Mesenchymal stem cell (in vitro differentiated cells and primary cell): Measurements from ENCODE around the gene FAM111A.
A peak's percentile ranks its signal among the peaks of the same experiment; 100 is the strongest.
"Not testable (repeated sequence)": the region's sequence is repeated elsewhere in the genome, so short reads cannot be mapped to it uniquely, and the experiment has no call there.

Source experiments
- DNase-seq: peaks from one replicate; pipeline ENCODE4 v3.0.0-alpha.2; 2013
- H2AFZ ChIP-seq: one replicate; pipeline ENCODE4 v1.6.1; 2013; ENCODE audit warnings: low read depth, mild to moderate bottlenecking, control low read depth, inconsistent platforms, low read length, moderate library complexity
- H2AK5ac ChIP-seq: 2 replicates; pipeline ENCODE4 v1.6.1; 2013; ENCODE audit warnings: low read length, moderate library complexity, mild to moderate bottlenecking, inconsistent platforms; ENCODE audit not compliant: severe bottlenecking
- H2BK120ac ChIP-seq: one replicate; pipeline ENCODE4 v1.6.1; 2013; ENCODE audit warnings: low read depth, mild to moderate bottlenecking, inconsistent platforms, low read length, moderate library complexity
- H2BK12ac ChIP-seq, 2 experiments: one replicate each; pipeline ENCODE4 v1.6.1; 2013; ENCODE audit warnings: inconsistent platforms in 2 of 2, low read length in 2 of 2, mild to moderate bottlenecking in 2 of 2, moderate library complexity in 2 of 2, control low read depth in 1 of 2
- H2BK15ac ChIP-seq: one replicate; pipeline ENCODE4 v1.6.1; 2013; ENCODE audit warnings: mild to moderate bottlenecking, low read depth, inconsistent platforms; ENCODE audit not compliant: poor library complexity, severe bottlenecking
- H2BK5ac ChIP-seq: 2 replicates; pipeline ENCODE4 v1.6.1; 2013; ENCODE audit warnings: low read depth, mild to moderate bottlenecking, low read length, control low read depth, inconsistent platforms; ENCODE audit not compliant: poor library complexity, severe bottlenecking
- H3K14ac ChIP-seq, 2 experiments: one replicate each; pipeline ENCODE4 v1.6.1; 2013; ENCODE audit warnings: inconsistent platforms in 2 of 2, low read length in 2 of 2, control low read depth in 1 of 2, mild to moderate bottlenecking in 1 of 2, moderate library complexity in 1 of 2
- H3K18ac ChIP-seq, 2 experiments: one replicate each; pipeline ENCODE4 v1.6.1; 2013; ENCODE audit warnings: inconsistent platforms in 2 of 2, low read length in 2 of 2, control low read depth in 1 of 2, low read depth in 1 of 2, mild to moderate bottlenecking in 1 of 2
- H3K23ac ChIP-seq, 2 experiments: one replicate each; pipeline ENCODE4 v1.6.1; 2013; ENCODE audit warnings: inconsistent platforms in 2 of 2, low read length in 2 of 2, mild to moderate bottlenecking in 2 of 2, moderate library complexity in 2 of 2, control low read depth in 1 of 2
- H3K27ac ChIP-seq: 2 replicates; pipeline ENCODE4 v1.5.1; 2013; ENCODE audit warnings: mild to moderate bottlenecking, moderate library complexity, low read length, control low read depth, inconsistent platforms; ENCODE audit not compliant: poor library complexity, severe bottlenecking
- H3K27me3 ChIP-seq, 2 experiments: 2 replicates each; pipeline versions ENCODE4 v1.6.1 to v1.7.0; 2013; ENCODE audit warnings: low read length in 2 of 2, mild to moderate bottlenecking in 2 of 2, moderate library complexity in 2 of 2, control low read depth in 1 of 2, inconsistent platforms in 1 of 2; ENCODE audit not compliant: control insufficient read depth in 1 of 2, insufficient read depth in 1 of 2
- H3K36me3 ChIP-seq, 2 experiments: 2 replicates each; pipeline versions ENCODE4 v1.6.1 to v1.7.0; 2013; ENCODE audit warnings: low read length in 2 of 2, control low read depth in 1 of 2, inconsistent platforms in 1 of 2, low read depth in 1 of 2, mild to moderate bottlenecking in 1 of 2; ENCODE audit not compliant: insufficient read depth in 2 of 2, control insufficient read depth in 1 of 2
- H3K4ac ChIP-seq, 2 experiments: one replicate each; pipeline ENCODE4 v1.6.1; 2013; ENCODE audit warnings: inconsistent platforms in 2 of 2, low read length in 2 of 2, mild to moderate bottlenecking in 2 of 2, moderate library complexity in 2 of 2, control low read depth in 1 of 2, low read depth in 1 of 2
- H3K4me1 ChIP-seq: 2 replicates; pipeline ENCODE4 v1.6.1; 2013; ENCODE audit warnings: low read depth, low read length, control low read depth; ENCODE audit not compliant: control insufficient read depth, insufficient read depth
- H3K4me2 ChIP-seq: 2 replicates; pipeline ENCODE4 v1.6.1; 2013; ENCODE audit warnings: low read length, mild to moderate bottlenecking, inconsistent platforms; ENCODE audit not compliant: poor library complexity, severe bottlenecking
- H3K4me3 ChIP-seq, 2 experiments: 2 replicates each; pipeline versions ENCODE4 v1.5.1 to v1.7.0; 2013; ENCODE audit warnings: low read length in 2 of 2, mild to moderate bottlenecking in 2 of 2, control low read depth in 1 of 2, low read depth in 1 of 2; ENCODE audit not compliant: insufficient read depth in 1 of 2
- H3K79me1 ChIP-seq: replicated peaks from 2 replicates; pipeline ENCODE4 v1.6.1; 2013; ENCODE audit warnings: mild to moderate bottlenecking, control low read depth, low read length, inconsistent platforms; ENCODE audit not compliant: poor library complexity, severe bottlenecking
- H3K9ac ChIP-seq: 2 replicates; pipeline ENCODE4 v1.7.0; 2013; ENCODE audit warnings: mild to moderate bottlenecking, low read length, moderate library complexity
- H3K9me3 ChIP-seq: 2 replicates; pipeline ENCODE4 v1.7.0; 2013; ENCODE audit warnings: mild to moderate bottlenecking, low read length; ENCODE audit not compliant: control insufficient read depth
- H4K8ac ChIP-seq: one replicate; pipeline ENCODE4 v1.6.1; 2013; ENCODE audit warnings: inconsistent platforms, mild to moderate bottlenecking, low read length, moderate library complexity
- H4K91ac ChIP-seq: one replicate; pipeline ENCODE4 v1.6.1; 2013; ENCODE audit warnings: mild to moderate bottlenecking, low read length, inconsistent platforms
- WGBS: methylation state at CpG from one replicate; pipeline ENCODE4 v1.1.7; 2013; ENCODE audit warnings: mixed read lengths; 5-methylcytosine and 5-hydroxymethylcytosine counted together

The FAM111A gene

GRCh38 chr11:59136551-59136950, 6.1 kb upstream of the FAM111A start:
- H2BK15ac ChIP-seq, H3K9ac ChIP-seq, H3K4me1 ChIP-seq, H2BK12ac ChIP-seq, H3K79me1 ChIP-seq, H2BK120ac ChIP-seq, H2BK5ac ChIP-seq, H3K23ac ChIP-seq, H2AK5ac ChIP-seq, H3K27ac ChIP-seq, H3K4ac ChIP-seq, H3K27me3 ChIP-seq, H4K91ac ChIP-seq, H2AFZ ChIP-seq, H3K9me3 ChIP-seq, H3K4me3 ChIP-seq, DNase-seq, H3K18ac ChIP-seq, H3K4me2 ChIP-seq, H3K14ac ChIP-seq: not testable (repeated sequence)
- WGBS: 80% methylated on average over 6 of the region's 6 CpGs
- Histone ChIP-seq H4K8ac (peak overlapping the region; percentile 39), H3K36me3 (peaks cover 8 to 49% of the 10 kb centered on the region in 2 experiments)

GRCh38 chr11:59137190-59137589, 5.5 kb upstream of the FAM111A start:
- DNase-seq: no peak

GRCh38 chr11:59138643-59139042, 4.0 kb upstream of the FAM111A start:
- DNase-seq: no peak
- H2AK5ac ChIP-seq: no peak overlapping the region
- no peaks in the 10 kb centered on the region for H3K27me3 ChIP-seq
- peaks cover 5% of the 10 kb centered on the region for H3K79me1 ChIP-seq
- H3K4me2 ChIP-seq: no peak overlapping the region
- H3K27ac ChIP-seq: no peak overlapping the region
- no peak overlapping the region for H4K8ac ChIP-seq
- no peak overlapping the region for H2BK120ac ChIP-seq
- H3K4me1 ChIP-seq: peaks cover 5% of the 10 kb centered on the region
- H3K9ac ChIP-seq: peak overlapping the region; percentile 2
- no peak overlapping the region for H2BK15ac ChIP-seq
- no peak overlapping the region for H2AFZ ChIP-seq
- H2BK5ac ChIP-seq: no peak overlapping the region
- no peak overlapping the region for H3K4ac ChIP-seq
- H3K9me3 ChIP-seq: no peaks in the 10 kb centered on the region
- no peak overlapping the region for H2BK12ac ChIP-seq
- H3K36me3 ChIP-seq: peaks cover 3 to 29% of the 10 kb centered on the region in 2 experiments
- no peak overlapping the region for H4K91ac ChIP-seq
- 100% methylated on average over 2 of the region's 2 CpGs for WGBS
- no peak overlapping the region for H3K18ac ChIP-seq
- H3K4me3 ChIP-seq: no peak overlapping the region
- no peak overlapping the region for H3K23ac ChIP-seq
- H3K14ac ChIP-seq: no peak overlapping the region

More at GRCh38 chr11:59137190-59137589, 5.5 kb upstream of the FAM111A start:
- no peaks in the 10 kb centered on the region for H3K27me3 ChIP-seq
- H3K9ac ChIP-seq: no peak overlapping the region
- H3K79me1 ChIP-seq: peaks cover 5% of the 10 kb centered on the region
- no peak overlapping the region for H4K91ac ChIP-seq
- no peak overlapping the region for H2AK5ac ChIP-seq
- H3K36me3 ChIP-seq: peaks cover 3 to 43% of the 10 kb centered on the region in 2 experiments
- WGBS: 95% methylated on average over 17 of the region's 17 CpGs
- H3K18ac ChIP-seq: no peak overlapping the region
- H3K23ac ChIP-seq: no peak overlapping the region
- H3K4me3 ChIP-seq: no peak overlapping the region
- no peak overlapping the region for H3K4ac ChIP-seq
- H2BK120ac ChIP-seq: no peak overlapping the region
- H4K8ac ChIP-seq: no peak overlapping the region
- peaks cover under 1% of the 10 kb centered on the region for H3K9me3 ChIP-seq
- H3K4me1 ChIP-seq: peaks cover 5% of the 10 kb centered on the region
- H3K27ac ChIP-seq: no peak overlapping the region
- no peak overlapping the region for H3K14ac ChIP-seq
- no peak overlapping the region for H3K4me2 ChIP-seq
- no peak overlapping the region for H2BK12ac ChIP-seq
- H2AFZ ChIP-seq: no peak overlapping the region
- H2BK15ac ChIP-seq: no peak overlapping the region
- no peak overlapping the region for H2BK5ac ChIP-seq

GRCh38 chr11:59141191-59141590, 1.5 kb upstream of the FAM111A start:
- H4K91ac ChIP-seq: no peak overlapping the region
- H3K4ac ChIP-seq: no peak overlapping the region
- WGBS: 88% methylated on average over 3 of the region's 4 CpGs
- peaks cover 9% of the 10 kb centered on the region for H3K79me1 ChIP-seq
- H2BK120ac ChIP-seq: no peak overlapping the region
- H3K4me1 ChIP-seq: peaks cover 11% of the 10 kb centered on the region
- H3K14ac ChIP-seq: no peak overlapping the region
- H2BK5ac ChIP-seq: no peak overlapping the region
- peak overlapping the region in 1 of 2 experiments; percentile 85 for H3K4me3 ChIP-seq
- no peak overlapping the region for H4K8ac ChIP-seq
- H3K27me3 ChIP-seq: no peaks in the 10 kb centered on the region
- H3K9ac ChIP-seq: peak overlapping the region; percentile 93
- no peak overlapping the region for H2BK12ac ChIP-seq
- no peak overlapping the region for H2AFZ ChIP-seq
- no peak overlapping the region for H2AK5ac ChIP-seq
- DNase-seq: no peak
- no peak overlapping the region for H3K27ac ChIP-seq
- peaks cover 3 to 12% of the 10 kb centered on the region in 2 experiments for H3K36me3 ChIP-seq
- H3K9me3 ChIP-seq: no peaks in the 10 kb centered on the region
- no peak overlapping the region for H3K18ac ChIP-seq
- no peak overlapping the region for H3K23ac ChIP-seq
- H2BK15ac ChIP-seq: no peak overlapping the region
- H3K4me2 ChIP-seq: no peak overlapping the region
